ENCODE results near the gene WDR43.

GRCh38 chr2:28958689-28959088, 64.2 kb downstream of the WDR43 start:
- TF ChIP-seq CTCF (IDR thresholded peaks at IDR 0.05) (peak; percentile 59 to 80 (median 59)), POLR2A (IDR thresholded peaks at IDR 0.05) (no peak)
